GM18907 (cell line): ENCODE measurements around the gene TNN.

Experiments used
- ATAC-seq: cut with Tn5 transposase; IDR thresholded peaks from one replicate; pipeline ENCODE4 v1.9.1; 2021; ENCODE audit warnings: mild to moderate bottlenecking, moderate library complexity; ENCODE audit not compliant: unreplicated experiment

The TNN gene

GRCh38 chr1:175197531-175197930 is 129.9 kb downstream of the TNN start:
- peak; percentile 31 for ATAC-seq
